A673 (cell line): Measurements from ENCODE around the gene SPEM3. TPM values are rescaled to one million over a fixed set of nuclear protein-coding genes. Genes with fewer than 3 reads are reported as not detected.

ENCODE experiments used
- BruUV-seq: library from RNA; stranded (reverse); fragments of 400-500 nt; replicated peaks from 2 replicates; lab custom pipeline; 2021; lab: Mats Ljungman, UMichigan
- CTCF ChIA-PET: fragments of 300-600 bp; sonication (Branson Sonifier 250); formaldehyde crosslinking; loops from one replicate; lab custom pipeline; 2022; ENCODE audit warnings: antibody characterized with exemption; lab: Charles Lee
- POLR2A ChIA-PET: fragments of 300-600 bp; sonication (Branson Sonifier 250); formaldehyde crosslinking; loops from one replicate; lab custom pipeline; 2022; ENCODE audit warnings: antibody characterized with exemption; ENCODE audit not compliant: low non-redundant PET; lab: Charles Lee
- DNase-seq: peaks from one replicate; pipeline ENCODE4 v3.0.0-alpha.2; 2015; ENCODE audit warnings: low spot score
- H3K27ac ChIP-seq: fragments of 200-600 bp; sonication (generic); 2 replicates; pipeline ENCODE4 v1.5.1; 2016; ENCODE audit warnings: mixed run types, low read depth, mild to moderate bottlenecking, mixed read lengths, antibody characterized with exemption, low read length; ENCODE audit not compliant: poor library complexity, severe bottlenecking
- H3K27me3 ChIP-seq: fragments of 200-600 bp; sonication (generic); replicated peaks from 2 replicates; pipeline ENCODE4 v1.6.1; 2017; ENCODE audit warnings: mixed run types, low read depth, mild to moderate bottlenecking, mixed read lengths, antibody characterized with exemption, low read length; ENCODE audit not compliant: insufficient read depth, poor library complexity
- H3K36me3 ChIP-seq: fragments of 200-600 bp; sonication (generic); 2 replicates; pipeline ENCODE4 v1.6.1; 2016; ENCODE audit warnings: mixed run types, mild to moderate bottlenecking, mixed read lengths, antibody characterized with exemption, low read length; ENCODE audit not compliant: insufficient read depth, poor library complexity, severe bottlenecking
- H3K4me1 ChIP-seq: fragments of 200-600 bp; sonication (generic); 2 replicates; pipeline ENCODE4 v1.6.1; 2017; ENCODE audit warnings: mixed run types, mild to moderate bottlenecking, mixed read lengths, antibody characterized with exemption, low read length; ENCODE audit not compliant: insufficient read depth, poor library complexity, severe bottlenecking
- H3K4me3 ChIP-seq: fragments of 200-600 bp; sonication (generic); 2 replicates; pipeline ENCODE4 v1.5.1; 2016; ENCODE audit warnings: low read depth, mixed run types, mild to moderate bottlenecking, mixed read lengths, low read length; ENCODE audit not compliant: poor library complexity, severe bottlenecking
- H3K9me3 ChIP-seq: fragments of 200-600 bp; sonication (generic); 2 replicates; pipeline ENCODE4 v1.6.1; 2016; ENCODE audit warnings: mixed run types, low read depth, mild to moderate bottlenecking, mixed read lengths, antibody characterized with exemption, low read length; ENCODE audit not compliant: poor library complexity, severe bottlenecking
- CTCF ChIP-seq: fragments of 300-800, 200-600 bp; sonication (generic); conservative IDR thresholded peaks from 2 replicates; pipeline ENCODE4 v1.5.1; 2017; ENCODE audit warnings: low read depth, mild to moderate bottlenecking, antibody characterized with exemption, low read length, moderate library complexity, mixed read lengths
- EZH2 ChIP-seq: fragments of 200-600 bp; sonication (generic); IDR thresholded peaks from 2 replicates; pipeline ENCODE4 v1.6.1; 2017; ENCODE audit warnings: borderline replicate concordance, low read depth, mild to moderate bottlenecking, mixed read lengths, antibody characterized with exemption, low read length; ENCODE audit not compliant: poor library complexity, severe bottlenecking
- intact Hi-C: fragments of 100-400 bp; cut with micrococcal nuclease; formaldehyde crosslinking; loops from one replicate; pipeline ENCODE4 v1.10.0; 2022; ENCODE audit not compliant: unreplicated experiment
- total RNA-seq: library from RNA; stranded (reverse); gene quantifications from 2 replicates; pipeline ENCODE4 v1.2.3, GENCODE V29; 2021

SPEM3 gene
- total RNA-seq, 1 experiment from 2014 or later = not detected

GRCh38 chr17:7407485-7408251 is 21.0 kb upstream of the SPEM3 start, which contains the start of gene NLGN2:
Gene NLGN2 (plus strand): TSS chr17:7407845. CDS start chr17:7408256, 411 bp downstream.
- POLR2A ChIA-PET = no interaction called here

GRCh38 chr17:7408252-7408727 is 20.4 kb upstream of the SPEM3 start:
- Histone ChIP-seq H3K4me3 (no peak overlapping the region), H3K36me3 (peaks cover 13% of the 10 kb centered on the region), H3K27ac (no peak overlapping the region), H3K4me1 (peaks cover 11% of the 10 kb centered on the region), H3K27me3 (no peaks in the 10 kb centered on the region), H3K9me3 (no peaks in the 10 kb centered on the region)
- intact Hi-C loops = no loop called here
- DNase-seq = no peak
- no TSS peak for BruUV-seq
- ChIA-PET POLR2A (no interaction called here), CTCF (no interaction called here)
- TF ChIP-seq CTCF (no peak), EZH2 (no peak)

More at GRCh38 chr17:7407485-7408251, 21.0 kb upstream of the SPEM3 start, which contains the start of gene NLGN2:
- CTCF ChIA-PET = no interaction called here
- DNase-seq = no peak
- no peaks in the 10 kb centered on the region for H3K27me3 ChIP-seq
- intact Hi-C loops = no loop called here
- peaks cover 13% of the 10 kb centered on the region for H3K36me3 ChIP-seq
- H3K4me1 ChIP-seq = peaks cover 17% of the 10 kb centered on the region
- BruUV-seq = no TSS peak
- H3K27ac ChIP-seq = no peak within 1 kb of the TSS
- H3K9me3 ChIP-seq = no peaks in the 10 kb centered on the region
- H3K4me3 ChIP-seq = no peak within 1 kb of the TSS
- TF ChIP-seq CTCF (no peak), EZH2 (no peak)

- peaks cover 13% of the 10 kb centered on the region for H3K36me3 ChIP-seq
- H3K27me3 ChIP-seq = no peaks in the 10 kb centered on the region
- intact Hi-C loops = no loop called here
- no peaks in the 10 kb centered on the region for H3K9me3 ChIP-seq
- no peak overlapping the region for H3K4me3 ChIP-seq
- TF ChIP-seq CTCF (no peak), EZH2 (no peak)
- no peak overlapping the region for H3K27ac ChIP-seq
- no TSS peak for BruUV-seq
- DNase-seq = no peak
- ChIA-PET POLR2A (no interaction called here), CTCF (no interaction called here)
- peaks cover 10% of the 10 kb centered on the region for H3K4me1 ChIP-seq
Measured at GRCh38 chr17:7408863-7409262, 19.8 kb upstream of the SPEM3 start.
